D721Med (cell line): ENCODE data around the gene TTYH2.

Experiments
- DNase-seq: peaks from one replicate; pipeline ENCODE4 v3.0.0; 2011; ENCODE audit warnings: low spot score; ENCODE audit not compliant: insufficient read length
- FAIRE-seq: peaks from 2 replicates; lab custom pipeline; 2011; peaks lifted over from hg19 to GRCh38; lab: Jason Lieb, UNC
- TF ChIP-seq, protein P1 (sequence below): IDR thresholded peaks from 2 replicates; pipeline ENCODE4 v1.5.1; 2012; ENCODE audit warnings: mild to moderate bottlenecking, control low read depth; ENCODE audit not compliant: insufficient read depth; ENCODE audit errors: missing control alignments

TTYH2 gene

DNA sequence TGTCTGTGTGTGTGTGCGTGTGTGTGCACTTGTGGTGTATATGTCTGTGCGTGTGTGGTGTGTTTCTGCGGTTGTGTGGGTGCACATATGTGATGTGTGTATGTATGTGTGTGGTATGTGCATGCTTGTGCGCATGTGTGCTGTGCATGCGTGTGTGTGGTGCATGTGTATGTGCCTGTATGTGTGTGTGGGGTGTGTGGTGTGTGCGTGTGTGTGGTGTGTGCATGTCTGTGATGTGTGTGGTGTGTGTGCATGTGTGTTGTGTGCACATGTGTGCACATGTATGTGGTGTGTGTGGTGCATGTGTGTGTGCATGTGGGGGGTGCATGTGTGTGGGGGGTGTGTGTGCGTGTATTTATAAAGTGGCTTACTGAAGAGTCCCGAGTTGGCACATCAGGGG is 37.7 kb downstream of the TTYH2 start:
- no peak for FAIRE-seq
- DNase-seq = no peak
- TF ChIP-seq, protein P1, sequence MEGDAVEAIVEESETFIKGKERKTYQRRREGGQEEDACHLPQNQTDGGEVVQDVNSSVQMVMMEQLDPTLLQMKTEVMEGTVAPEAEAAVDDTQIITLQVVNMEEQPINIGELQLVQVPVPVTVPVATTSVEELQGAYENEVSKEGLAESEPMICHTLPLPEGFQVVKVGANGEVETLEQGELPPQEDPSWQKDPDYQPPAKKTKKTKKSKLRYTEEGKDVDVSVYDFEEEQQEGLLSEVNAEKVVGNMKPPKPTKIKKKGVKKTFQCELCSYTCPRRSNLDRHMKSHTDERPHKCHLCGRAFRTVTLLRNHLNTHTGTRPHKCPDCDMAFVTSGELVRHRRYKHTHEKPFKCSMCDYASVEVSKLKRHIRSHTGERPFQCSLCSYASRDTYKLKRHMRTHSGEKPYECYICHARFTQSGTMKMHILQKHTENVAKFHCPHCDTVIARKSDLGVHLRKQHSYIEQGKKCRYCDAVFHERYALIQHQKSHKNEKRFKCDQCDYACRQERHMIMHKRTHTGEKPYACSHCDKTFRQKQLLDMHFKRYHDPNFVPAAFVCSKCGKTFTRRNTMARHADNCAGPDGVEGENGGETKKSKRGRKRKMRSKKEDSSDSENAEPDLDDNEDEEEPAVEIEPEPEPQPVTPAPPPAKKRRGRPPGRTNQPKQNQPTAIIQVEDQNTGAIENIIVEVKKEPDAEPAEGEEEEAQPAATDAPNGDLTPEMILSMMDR = no peak

DNA sequence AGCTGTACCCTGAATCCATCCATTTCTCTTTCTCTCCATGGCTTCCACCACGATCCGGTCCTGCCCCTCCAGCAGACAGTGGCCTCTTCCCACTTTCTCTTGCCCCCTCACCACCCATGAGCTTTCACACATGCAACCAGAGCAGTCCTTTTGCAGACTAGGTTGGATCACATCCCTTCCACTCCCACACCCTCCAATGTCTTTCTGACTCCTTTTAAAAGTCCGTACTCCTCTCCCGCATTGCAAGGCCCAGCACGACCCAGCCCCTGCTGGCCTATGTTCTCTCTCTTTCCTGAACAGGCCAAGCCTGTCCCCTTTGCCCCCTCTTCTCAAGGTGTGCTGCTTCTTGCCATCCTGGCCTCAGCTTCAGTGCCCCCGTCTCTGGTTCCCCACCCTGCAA is 38.2 kb downstream of the TTYH2 start:
- FAIRE-seq = no peak
- TF ChIP-seq, protein P1 = no peak
- no peak for DNase-seq

DNA sequence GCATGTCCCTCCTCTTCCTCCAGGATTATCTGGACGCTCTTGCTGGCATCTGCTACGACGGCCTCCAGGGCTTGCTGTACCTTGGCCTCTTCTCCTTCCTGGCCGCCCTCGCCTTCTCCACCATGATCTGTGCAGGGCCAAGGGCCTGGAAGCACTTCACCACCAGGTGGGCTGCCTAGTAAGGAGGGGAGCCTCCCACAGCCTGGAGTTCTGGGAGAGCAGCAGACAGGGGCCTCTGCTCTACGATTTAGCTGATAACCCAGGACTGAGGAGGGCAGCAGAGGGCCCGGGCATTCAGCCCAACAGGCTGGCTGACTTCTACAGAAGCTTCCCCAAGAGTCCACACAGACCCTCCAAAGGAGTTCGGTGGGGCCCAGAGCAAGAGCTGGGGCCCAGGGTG is 38.8 kb downstream of the TTYH2 start:
- TF ChIP-seq, protein P1 = no peak
- DNase-seq (no peak), FAIRE-seq (no peak)

DNA sequence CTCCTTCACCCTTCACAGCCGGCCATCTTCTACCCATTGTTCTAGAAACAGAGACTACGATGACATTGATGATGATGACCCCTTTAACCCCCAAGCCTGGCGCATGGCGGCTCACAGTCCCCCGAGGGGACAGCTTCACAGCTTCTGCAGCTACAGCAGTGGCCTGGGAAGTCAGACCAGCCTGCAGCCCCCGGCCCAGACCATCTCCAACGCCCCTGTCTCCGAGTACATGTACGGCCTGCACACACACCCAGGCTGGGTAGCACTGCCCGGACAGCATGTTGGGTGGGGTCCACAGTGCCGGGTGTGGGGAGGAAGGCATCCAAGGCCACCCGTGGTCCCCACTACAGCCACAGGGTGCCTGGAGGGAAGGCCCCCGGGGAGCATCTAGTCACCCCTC is 39.7 kb downstream of the TTYH2 start:
- DNase-seq = no peak
- TF ChIP-seq, protein P1 = no peak
- FAIRE-seq = no peak

DNA sequence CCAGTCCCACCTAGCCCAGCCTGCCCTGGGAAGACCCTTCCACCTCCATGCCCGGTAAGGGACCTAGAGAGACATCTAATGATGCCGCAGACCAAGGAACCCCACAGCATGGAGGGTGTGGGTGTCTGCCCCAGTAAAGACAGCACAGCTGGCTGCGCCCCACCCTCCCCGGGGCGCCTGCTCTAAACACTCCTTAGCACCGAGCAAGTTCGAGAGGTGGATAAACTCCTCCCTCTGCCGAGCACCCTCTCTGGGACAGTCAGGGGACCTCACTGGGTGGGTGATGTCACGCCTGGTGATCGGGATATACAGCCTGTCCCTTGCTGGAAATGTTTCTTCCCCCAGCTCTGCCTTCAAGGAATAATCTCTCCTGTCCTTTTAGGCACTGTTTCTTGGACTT is 43.9 kb downstream of the TTYH2 start:
- TF ChIP-seq, protein P1 = no peak
- no peak for DNase-seq
- no peak for FAIRE-seq

DNA sequence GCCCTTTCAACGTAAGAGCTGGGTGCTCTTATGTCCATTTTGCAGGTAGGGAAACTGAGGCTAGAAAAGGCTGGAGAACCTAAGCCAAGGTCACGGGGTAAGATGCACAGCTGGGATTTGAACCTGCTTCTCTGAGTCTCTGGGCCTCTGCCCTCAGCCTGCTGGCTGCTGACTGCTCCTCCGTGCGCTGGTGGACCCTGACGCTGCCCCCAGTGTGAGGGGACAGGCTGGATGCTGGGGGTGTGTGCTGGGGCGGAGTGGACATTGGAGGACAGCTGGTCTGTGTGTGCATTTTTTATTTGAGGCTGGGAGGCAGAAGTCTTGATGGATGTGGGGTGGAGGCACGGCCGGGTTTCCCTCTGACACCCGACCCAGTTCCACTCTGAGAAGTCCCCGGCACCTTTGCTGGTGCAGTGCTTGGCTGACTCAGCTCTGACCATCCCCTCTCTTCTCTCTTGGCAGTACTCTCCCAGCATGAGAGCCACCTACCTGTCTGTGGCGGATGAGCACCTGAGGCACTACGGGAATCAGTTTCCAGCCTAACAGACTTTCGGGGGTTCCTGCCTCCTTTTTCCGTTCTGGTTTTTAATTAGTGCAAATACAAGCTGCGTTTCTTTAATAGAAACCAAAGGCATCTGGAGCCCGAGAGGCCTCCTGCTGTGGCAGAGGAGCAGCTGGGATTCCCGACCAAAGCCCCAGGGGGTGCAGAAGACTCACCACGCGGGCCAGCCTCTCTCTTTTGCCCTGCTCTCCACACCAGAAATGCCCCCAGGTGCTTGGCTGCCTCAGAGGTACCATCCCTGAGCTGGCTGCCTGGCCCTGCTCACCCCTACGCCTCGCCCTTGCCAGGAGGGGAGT is 46.5 kb downstream of the TTYH2 start:
- FAIRE-seq (no peak), DNase-seq (no peak)
- TF ChIP-seq, protein P1 = no peak

DNA sequence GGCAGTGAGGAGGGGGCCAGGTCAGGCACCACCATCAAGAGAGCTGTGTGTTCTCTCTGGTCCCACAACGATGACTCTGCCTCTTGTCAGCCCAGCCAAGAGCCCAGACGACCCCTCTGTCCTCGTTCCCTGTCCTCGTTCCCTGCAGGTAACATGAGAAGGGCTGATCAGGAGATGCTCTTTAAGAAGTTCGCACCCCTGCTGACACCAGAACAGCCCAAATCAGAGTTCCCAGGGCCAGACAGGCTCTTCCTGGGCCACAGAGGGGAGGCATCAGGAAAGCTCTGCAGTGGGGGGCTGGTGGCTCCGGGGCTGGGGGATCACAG is 47.1 kb downstream of the TTYH2 start:
- FAIRE-seq (no peak), DNase-seq (no peak)
- TF ChIP-seq, protein P1 = no peak
